LHCN-M2 (cell line): ENCODE measurements around the gene RAC3. TPM values are rescaled to one million over a fixed set of nuclear protein-coding genes. Genes with fewer than 3 reads are reported as not detected.

Experiments used
- DNase-seq: peaks from one replicate; pipeline ENCODE4 v3.0.0-alpha.2; 2012; ENCODE audit warnings: low read depth
- polyA plus RNA-seq: library from polyadenylated mRNA; unstranded; fragments of >200 nt; gene quantifications from one replicate; pipeline ENCODE4 v1.2.1, GENCODE V29; 2012; ENCODE audit warnings: missing spikeins
- total RNA-seq: library from RNA; depleted of rRNA; stranded (reverse); fragments of >200 nt; gene quantifications from 2 replicates; pipeline ENCODE4 v1.2.3, GENCODE V29; 2014; rRNA removed

RAC3 gene
- 18.1 and 28.7 TPM in 2 replicates for total RNA-seq
- 16.5 TPM for polyA plus RNA-seq

GRCh38 chr17:82031303-82031884, at the start of gene RAC3:
Gene RAC3, plus strand, starts transcription at chr17:82031678. Its CDS starts 84 bp downstream, at chr17:82031762.
- no peak for DNase-seq

- DNase-seq: no peak
Measured at GRCh38 chr17:81983011-81983638, 48.4 kb upstream of the RAC3 start.

- DNase-seq: no peak
Measured at GRCh38 chr17:81983639-81984373, 47.7 kb upstream of the RAC3 start.

- no peak for DNase-seq
Measured at GRCh38 chr17:81984773-81985410, 46.6 kb upstream of the RAC3 start.

- DNase-seq: no peak
Measured at GRCh38 chr17:81986606-81987005, 44.9 kb upstream of the RAC3 start.

GRCh38 chr17:81987161-81987770, 44.2 kb upstream of the RAC3 start:
- no peak for DNase-seq

- DNase-seq: no peak
Measured at GRCh38 chr17:81990836-81991683, 40.4 kb upstream of the RAC3 start.

GRCh38 chr17:81991684-81992305, 39.7 kb upstream of the RAC3 start:
- peak; percentile 78 for DNase-seq

GRCh38 chr17:81992306-81993102, 39.0 kb upstream of the RAC3 start:
- no peak for DNase-seq

GRCh38 chr17:81993729-81994592, 37.5 kb upstream of the RAC3 start:
- no peak for DNase-seq

GRCh38 chr17:81994593-81995462, 36.6 kb upstream of the RAC3 start:
- no peak for DNase-seq

GRCh38 chr17:81995463-81996231, 35.8 kb upstream of the RAC3 start:
- no peak for DNase-seq

GRCh38 chr17:81996232-81996756, 35.2 kb upstream of the RAC3 start:
- DNase-seq: no peak

- no peak for DNase-seq
Measured at GRCh38 chr17:81996757-81997441, 34.6 kb upstream of the RAC3 start.

- DNase-seq: no peak
Measured at GRCh38 chr17:81998212-81998611, 33.3 kb upstream of the RAC3 start.
